ENCODE data around the gene STXBP1. TPM values are rescaled to one million over a fixed set of nuclear protein-coding genes. Genes with fewer than 3 reads are reported as not detected.
A peak's percentile ranks its signal among the peaks of the same experiment; 100 is the strongest.

The STXBP1 gene
- total and polyA plus RNA-seq, 2 donors (not counting 3 experiments of a cell fraction or from before 2014, with no cell fraction given) = 18.8 to 51.3 TPM

DNA sequence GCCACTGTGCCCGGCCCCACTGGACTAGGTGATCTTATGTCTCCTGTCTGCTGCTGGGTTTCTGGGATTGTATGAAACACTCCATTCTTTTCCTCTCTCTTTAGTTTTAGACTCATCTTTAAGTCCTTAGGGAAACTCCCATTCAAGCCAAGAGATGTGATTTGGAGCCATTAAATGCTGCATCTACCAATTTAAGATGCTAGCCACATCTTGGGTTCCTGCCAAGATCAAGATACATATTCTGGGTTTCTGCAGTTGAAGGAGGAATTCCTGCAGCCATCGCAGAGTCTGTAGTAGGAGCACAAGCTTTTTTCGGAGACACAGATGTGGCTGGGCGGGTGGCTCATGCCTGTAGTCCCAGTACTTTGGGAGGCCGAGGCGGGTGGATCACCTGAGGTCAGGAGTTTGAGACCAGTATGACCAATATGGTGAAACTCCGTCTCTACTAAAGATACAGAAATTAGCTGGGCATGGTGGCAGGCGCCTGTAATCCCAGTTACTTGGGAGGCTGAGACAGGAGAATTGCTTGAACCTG lies 23.2 kb downstream of the STXBP1 start:
- ChIA-PET CTCF (interaction anchor here (1.0 to 2.2 kb wide), 2 partner anchors 10 to 31 kb away, joined by 3 to 7 read pairs; no protein-coding TSS in a partner anchor), POLR2A (interaction anchor here (0.6 kb wide), 1 partner anchor 396 kb away, joined by 3 read pairs; no protein-coding TSS in a partner anchor)
- intact Hi-C loops (cut with micrococcal nuclease) (no loop called here), dilution Hi-C loops (cut with MboI; ENCODE audit: extremely low pct_ligation_motif_present, low sequenced_read_pairs) (no loop called here)
- Histone ChIP-seq H3K36me3 (ENCODE audit: control insufficient read depth in 2 of 2, extremely low read depth in 1 of 2, insufficient read depth in 2 of 2, low read length in 2 of 2) (no peaks in the 10 kb centered on the region), H2AFZ (ENCODE audit: low read depth, low read length) (no peak overlapping the region), H3K4me1 (ENCODE audit: control insufficient read depth, extremely low read depth, insufficient read depth, low read length) (peaks cover 22% of the 10 kb centered on the region), H4K20me1 (replicated peaks; ENCODE audit: control insufficient read depth, extremely low read depth, insufficient read depth, low read length) (no peaks in the 10 kb centered on the region), H3K9me3 (replicated peaks; ENCODE audit: control insufficient read depth, insufficient read depth, low read length) (no peaks in the 10 kb centered on the region), H3K79me2 (ENCODE audit: control insufficient read depth, insufficient read depth, low read length) (no peaks in the 10 kb centered on the region), H3K27ac (ENCODE audit: insufficient read depth, low read depth, low read length) (no peak overlapping the region), H3K9me1 (replicated peaks; ENCODE audit: control insufficient read depth, extremely low read depth, insufficient read depth, low read length) (no peaks in the 10 kb centered on the region), H3K27me3 (ENCODE audit: control insufficient read depth in 2 of 2, insufficient read depth in 2 of 2, low read length in 2 of 2) (no peaks in the 10 kb centered on the region), H3K9ac (replicated peaks; ENCODE audit: extremely low read depth, insufficient read depth, low read length) (no peak overlapping the region), H3K4me2 (ENCODE audit: insufficient read depth, low read length) (no peak overlapping the region), H3K4me3 (replicated peaks in 1 of 3; ENCODE audit: insufficient read depth in 1 of 3, low read depth in 1 of 3, low read length in 3 of 3) (no peak overlapping the region)
- FAIRE-seq (no peak), DNase-seq (ENCODE audit: low read depth, low spot score) (no peak)
- TF ChIP-seq POLR2AphosphoS5 (IDR thresholded peaks at IDR 0.05; ENCODE audit: insufficient read depth, low read depth, low read length) (no peak), MYC (IDR thresholded peaks at IDR 0.05; ENCODE audit: low read depth, low read length) (no peak)
- BruUV-seq (replicated peaks) = no TSS peak

DNA sequence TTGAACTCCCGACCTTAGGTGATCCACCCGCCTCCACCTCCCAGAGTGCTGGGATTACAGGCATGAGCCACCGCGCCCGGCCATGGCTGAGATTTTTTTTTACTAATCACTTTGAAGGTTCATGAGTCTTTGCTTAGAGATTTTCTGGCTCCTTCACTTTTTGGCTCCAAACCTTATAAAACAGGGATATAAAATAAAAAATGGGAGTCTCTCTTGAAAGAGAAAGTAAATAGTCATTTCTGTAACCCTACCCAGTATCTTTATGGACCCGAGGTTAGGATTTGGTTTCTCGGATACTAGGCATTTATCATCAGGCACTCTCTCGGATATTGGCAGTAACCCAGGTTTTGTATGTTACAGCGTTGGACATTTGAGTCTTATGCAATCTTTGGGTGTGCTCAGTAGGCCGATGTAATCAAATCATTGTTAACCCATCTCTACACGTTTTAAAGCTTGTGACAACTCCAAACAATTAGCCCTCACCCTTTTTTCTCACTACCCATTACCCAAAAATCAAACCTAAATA lies 25.3 kb downstream of the STXBP1 start:
- Histone ChIP-seq H2AFZ (ENCODE audit: low read depth, low read length) (no peak overlapping the region), H3K4me3 (replicated peaks in 1 of 3; ENCODE audit: insufficient read depth in 1 of 3, low read depth in 1 of 3, low read length in 3 of 3) (no peak overlapping the region), H3K27ac (ENCODE audit: insufficient read depth, low read depth, low read length) (no peak overlapping the region), H3K36me3 (ENCODE audit: control insufficient read depth in 2 of 2, extremely low read depth in 1 of 2, insufficient read depth in 2 of 2, low read length in 2 of 2) (no peaks in the 10 kb centered on the region), H3K9me3 (replicated peaks; ENCODE audit: control insufficient read depth, insufficient read depth, low read length) (no peaks in the 10 kb centered on the region), H3K4me1 (ENCODE audit: control insufficient read depth, extremely low read depth, insufficient read depth, low read length) (peaks cover 25% of the 10 kb centered on the region), H3K9me1 (replicated peaks; ENCODE audit: control insufficient read depth, extremely low read depth, insufficient read depth, low read length) (no peaks in the 10 kb centered on the region), H3K9ac (replicated peaks; ENCODE audit: extremely low read depth, insufficient read depth, low read length) (no peak overlapping the region), H3K27me3 (ENCODE audit: control insufficient read depth in 2 of 2, insufficient read depth in 2 of 2, low read length in 2 of 2) (no peaks in the 10 kb centered on the region), H3K79me2 (ENCODE audit: control insufficient read depth, insufficient read depth, low read length) (no peaks in the 10 kb centered on the region), H4K20me1 (replicated peaks; ENCODE audit: control insufficient read depth, extremely low read depth, insufficient read depth, low read length) (no peaks in the 10 kb centered on the region), H3K4me2 (ENCODE audit: insufficient read depth, low read length) (no peak overlapping the region)
- dilution Hi-C loops (cut with MboI; ENCODE audit: extremely low pct_ligation_motif_present, low sequenced_read_pairs) = no loop called here
- CTCF ChIA-PET = interaction anchor here (1.8 kb wide), 1 partner anchor 9 kb away, joined by 5 read pairs; no protein-coding TSS in a partner anchor
- FAIRE-seq = no peak
- POLR2A ChIA-PET = no interaction called here
- intact Hi-C loops (cut with micrococcal nuclease) = no loop called here
- no TSS peak for BruUV-seq (replicated peaks)
- TF ChIP-seq, protein P1, sequence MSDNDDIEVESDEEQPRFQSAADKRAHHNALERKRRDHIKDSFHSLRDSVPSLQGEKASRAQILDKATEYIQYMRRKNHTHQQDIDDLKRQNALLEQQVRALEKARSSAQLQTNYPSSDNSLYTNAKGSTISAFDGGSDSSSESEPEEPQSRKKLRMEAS (IDR thresholded peaks at IDR 0.05; ENCODE audit: insufficient read depth, insufficient read length) = no peak
- no peak for TF ChIP-seq FOS (IDR thresholded peaks at IDR 0.05; ENCODE audit: borderline replicate concordance, insufficient read depth, low read length)
- DNase-seq (ENCODE audit: low read depth, low spot score) = peak; percentile 44

Data from endothelial cell of umbilical vein (primary cell).